ENCODE data around the gene PODXL2.

Gene PODXL2

GRCh38 chr3:127656906-127657305 is 27.9 kb downstream of the PODXL2 start:
- no peak for DNase-seq

- no peak for DNase-seq
Measured at GRCh38 chr3:127658234-127658633, 29.2 kb downstream of the PODXL2 start.

- no peak for DNase-seq
Measured at GRCh38 chr3:127660621-127661251, 31.8 kb downstream of the PODXL2 start.

- DNase-seq = no peak
Measured at GRCh38 chr3:127661600-127661999, 32.6 kb downstream of the PODXL2 start.

GRCh38 chr3:127662001-127662469 is 33.0 kb downstream of the PODXL2 start:
- no peak for DNase-seq

- DNase-seq = no peak
Measured at GRCh38 chr3:127663151-127663550, 34.2 kb downstream of the PODXL2 start.

- DNase-seq = no peak
Measured at GRCh38 chr3:127665165-127665564, 36.2 kb downstream of the PODXL2 start.

- no peak for DNase-seq
Measured at GRCh38 chr3:127665586-127665985, 36.6 kb downstream of the PODXL2 start.

GRCh38 chr3:127666676-127667075 is 37.7 kb downstream of the PODXL2 start:
- DNase-seq = no peak

GRCh38 chr3:127667119-127667681 is 38.2 kb downstream of the PODXL2 start:
- no peak for DNase-seq

GRCh38 chr3:127668906-127669305 is 39.9 kb downstream of the PODXL2 start:
- DNase-seq = no peak

GRCh38 chr3:127669541-127670228 is 40.7 kb downstream of the PODXL2 start:
- DNase-seq = no peak

- DNase-seq = no peak
Measured at GRCh38 chr3:127670229-127670559, 41.2 kb downstream of the PODXL2 start.

- no peak for DNase-seq
Measured at GRCh38 chr3:127670761-127671522, 42.0 kb downstream of the PODXL2 start.

GRCh38 chr3:127671523-127672428 is 42.8 kb downstream of the PODXL2 start:
- peak; percentile 24 for DNase-seq

GRCh38 chr3:127672429-127673190 is 43.6 kb downstream of the PODXL2 start, which contains the start of gene ABTB1:
TSS of gene ABTB1 (plus strand) at chr3:127672952. CDS start at chr3:127673026, 74 bp downstream.
- peak; percentile 86 for DNase-seq

- DNase-seq = peak; percentile 33
Measured at GRCh38 chr3:127673191-127674100, 44.5 kb downstream of the PODXL2 start.

- no peak for DNase-seq
Measured at GRCh38 chr3:127674101-127674721, 45.2 kb downstream of the PODXL2 start.

- DNase-seq = no peak
Measured at GRCh38 chr3:127674790-127675189, 45.8 kb downstream of the PODXL2 start.
